HepG2 (cell line): ENCODE data around the gene NHERF2. TPM values are rescaled to one million over a fixed set of nuclear protein-coding genes. Genes with fewer than 3 reads are reported as not detected.
A peak's percentile ranks its signal among the peaks of the same experiment; 100 is the strongest.

Experiments
- ATAC-seq: fragments of 200-7000 bp; cut with Tn5 transposase; 3 replicates; pipeline ENCODE4 v1.9.1; 2020; ENCODE audit warnings: mild to moderate bottlenecking, moderate library complexity
- BruUV-seq: library from RNA; stranded (reverse); fragments of 400-500 nt; replicated peaks from 2 replicates; lab custom pipeline; 2021; lab: Mats Ljungman, UMichigan
- CTCF ChIA-PET: fragments of 300-600 bp; formaldehyde crosslinking; extraction: SDS; loops from one replicate; lab custom pipeline; 2021; ENCODE audit warnings: low total read pairs, inconsistent platforms, low intra/inter-chr PET ratio; lab: Yijun Ruan, JAX
- POLR2A ChIA-PET: fragments of 350-600 bp; sonication (Branson Sonifier 250); formaldehyde crosslinking; loops from one replicate; lab custom pipeline; 2020; ENCODE audit warnings: antibody characterized with exemption, inconsistent platforms; lab: Yijun Ruan, JAX
- DNase-seq: peaks from one replicate; pipeline ENCODE4 v3.0.0-alpha.2; 2015; ENCODE audit warnings: low spot score
- FAIRE-seq: peaks from 3 replicates; lab custom pipeline; 2011; peaks lifted over from hg19 to GRCh38; lab: Jason Lieb, UNC
- H2AFZ ChIP-seq: one replicate; pipeline ENCODE4 v1.6.1; 2011; ENCODE audit warnings: low read length, inconsistent platforms
- H3K27ac ChIP-seq: fragments of 300-600 bp; 3 replicates; pipeline ENCODE4 v1.8.0; 2011; ENCODE audit warnings: mixed run types, mild to moderate bottlenecking, mixed read lengths, low read length, inconsistent platforms; ENCODE audit not compliant: insufficient read depth; ENCODE audit errors: extremely low read length
- H3K27me3 ChIP-seq, 2 experiments: fragments of 200-600 bp in 1 of 2; 2 replicates in 1 of 2; 3 replicates in 1 of 2; pipeline versions ENCODE4 v1.6.0 to v1.8.0; 2011; ENCODE audit warnings: low read length in 2 of 2, mild to moderate bottlenecking in 2 of 2, moderate library complexity in 2 of 2, inconsistent platforms in 1 of 2; ENCODE audit not compliant: insufficient read depth in 2 of 2, control insufficient read depth in 1 of 2
- H3K36me3 ChIP-seq, 2 experiments: fragments of 200-600 bp in 1 of 2; replicated peaks in 1 of 2; 2 replicates in 1 of 2; 3 replicates in 1 of 2; pipeline versions ENCODE4 v1.5.1 to v1.8.0; 2011; ENCODE audit warnings: low read length in 2 of 2, inconsistent platforms in 1 of 2; ENCODE audit not compliant: insufficient read depth in 2 of 2, control insufficient read depth in 1 of 2
- H3K4me1 ChIP-seq: 2 replicates; pipeline ENCODE4 v1.5.1; 2012; ENCODE audit warnings: low read length, inconsistent platforms; ENCODE audit not compliant: insufficient read depth
- H3K4me2 ChIP-seq: 2 replicates; pipeline ENCODE4 v1.6.0; 2011; ENCODE audit warnings: low read depth, low read length, inconsistent platforms
- H3K4me3 ChIP-seq, 3 experiments: fragments of 200-600 bp in 1 of 3; sonication (generic), shearing (Covaris generic) in 1 of 3; replicated peaks in 1 of 3; 2 replicates each; pipeline ENCODE4 v1.5.1; 2011 to 2016; ENCODE audit warnings: low read length in 3 of 3, inconsistent platforms in 2 of 3, low read depth in 2 of 3, mild to moderate bottlenecking in 2 of 3, control low read depth in 1 of 3, mixed read lengths in 1 of 3; ENCODE audit not compliant: insufficient read depth in 1 of 3
- H3K79me2 ChIP-seq: one replicate; pipeline ENCODE4 v1.6.1; 2011; ENCODE audit warnings: low read length, inconsistent platforms; ENCODE audit not compliant: insufficient read depth
- H3K9ac ChIP-seq: 2 replicates; pipeline ENCODE4 v1.6.0; 2011; ENCODE audit warnings: mild to moderate bottlenecking, low read depth, low read length, inconsistent platforms; ENCODE audit not compliant: insufficient read depth
- H3K9me3 ChIP-seq: 2 replicates; pipeline ENCODE4 v1.5.1; 2012; ENCODE audit warnings: mild to moderate bottlenecking, low read length
- H4K20me1 ChIP-seq: 2 replicates; pipeline ENCODE4 v1.6.0; 2011; ENCODE audit warnings: inconsistent platforms, mild to moderate bottlenecking, low read length, moderate library complexity; ENCODE audit not compliant: insufficient read depth
- DNMT1 ChIP-seq: sonication (generic); formaldehyde crosslinking; IDR thresholded peaks from 2 replicates; pipeline ENCODE4 v1.5.1; 2020; ENCODE audit warnings: mild to moderate bottlenecking, missing genetic modification reagents
- MEIS2 ChIP-seq: sonication (generic); formaldehyde crosslinking; IDR thresholded peaks from 2 replicates; pipeline ENCODE4 v1.9.0; 2021; ENCODE audit warnings: mild to moderate bottlenecking, missing genetic modification reagents
- PITX1 ChIP-seq: sonication (generic); formaldehyde crosslinking; IDR thresholded peaks from 2 replicates; pipeline ENCODE4 v1.5.1; 2020; ENCODE audit warnings: mild to moderate bottlenecking, missing genetic modification reagents
- ZBTB20 ChIP-seq: sonication (generic); formaldehyde crosslinking; IDR thresholded peaks from 2 replicates; pipeline ENCODE4 v1.8.1; 2023; ENCODE audit warnings: missing genetic modification reagents, low read depth, mild to moderate bottlenecking, borderline replicate concordance
- ZBTB21 ChIP-seq: sonication (generic); formaldehyde crosslinking; IDR thresholded peaks from 2 replicates; pipeline ENCODE4 v1.4.0; 2020; ENCODE audit warnings: missing genetic modification reagents
- ZMYM4 ChIP-seq: sonication (generic); formaldehyde crosslinking; IDR thresholded peaks from 2 replicates; pipeline ENCODE4 v1.8.1; 2023; ENCODE audit warnings: mild to moderate bottlenecking, missing genetic modification reagents
- ZNF30 ChIP-seq: sonication (generic); formaldehyde crosslinking; IDR thresholded peaks from 2 replicates; pipeline ENCODE4 v1.5.0; 2020; ENCODE audit warnings: mild to moderate bottlenecking, missing genetic modification reagents
- ZNF674 ChIP-seq: sonication (generic); formaldehyde crosslinking; IDR thresholded peaks from 2 replicates; pipeline ENCODE4 v1.5.0; 2020; ENCODE audit warnings: low read depth, mild to moderate bottlenecking, missing genetic modification reagents
- ZNF883 ChIP-seq: sonication (generic); formaldehyde crosslinking; IDR thresholded peaks from 2 replicates; pipeline ENCODE4 v1.5.1; 2020; ENCODE audit warnings: mild to moderate bottlenecking, missing genetic modification reagents; ENCODE audit errors: not compliant biosample characterization
- WGBS: methylation state at CpG from one replicate; pipeline ENCODE4 v1.1.6; 2017; ENCODE audit warnings: low lambda C conversion rate; 5-methylcytosine and 5-hydroxymethylcytosine counted together
- in situ Hi-C: cut with HindIII; loops from 2 replicates; pipeline ENCODE4 v1.10.0; 2017; ENCODE audit warnings: low pct_unique_long_range_greater_than_20kb; ENCODE audit not compliant: extremely low pct_ligation_motif_present
- intact Hi-C: fragments of 100-400 bp; cut with micrococcal nuclease; formaldehyde crosslinking; loops from one replicate; pipeline ENCODE4 v1.10.0; 2022; ENCODE audit not compliant: unreplicated experiment
- polyA plus RNA-seq, 8 experiments: library from polyadenylated mRNA; depleted of rRNA in 3 of 8; stranded (reverse) in 7 of 8; unstranded in 1 of 8; fragments of >200 nt; fragmentation: Illumina TruSeq in 4 of 8; extraction: Trizol in 4 of 8; gene quantifications; 2 replicates each; pipeline versions ENCODE4 v1.2.1 to v1.2.3, GENCODE V29; 2011 to 2016; ENCODE audit warnings: low read depth in 4 of 8, missing spikeins in 1 of 8, mixed read lengths in 1 of 8; ENCODE audit not compliant: insufficient read depth in 1 of 8
- total RNA-seq, 5 experiments: library from RNA; depleted of rRNA; stranded (reverse); fragments of >200 nt; fragmentation: Illumina TruSeq; extraction: Trizol; gene quantifications; 2 replicates each; pipeline ENCODE4 v1.2.3, GENCODE V29; 2016; ENCODE audit warnings: low read depth in 1 of 5

NHERF2 gene
- total and polyA plus RNA-seq, 2 of the 13 experiments (the other 11 are each of a cell fraction or from before 2014, with no cell fraction given), result 23.7 to 39.3 TPM

GRCh38 chr16:2028146-2028545 is 1.4 kb downstream of the NHERF2 start:
- H3K27me3 ChIP-seq, result peaks cover 1 to 9% of the 10 kb centered on the region in 2 experiments; a peak in 2 of 5 replicates
- FAIRE-seq, result no peak

GRCh38 chr16:2028620-2029220 is 2.0 kb downstream of the NHERF2 start:
- H4K20me1 ChIP-seq, result 0 out of 2 replicates have a peak, but pooled peaks cover 7% of the 10 kb centered on the region
- 91% methylated on average over 16 of the region's 18 CpGs for WGBS
- H3K4me3 ChIP-seq, result no peak overlapping the region
- no peak overlapping the region for H2AFZ ChIP-seq
- ATAC-seq (no peak), FAIRE-seq (no peak), DNase-seq (no peak)
- ChIA-PET CTCF (no interaction called here), POLR2A (interaction anchor here (1.8 to 6.2 kb wide), 3 partner anchors 7 to 20 kb away, joined by 6 to 62 read pairs (median 14); no protein-coding TSS in a partner anchor)
- peaks cover 76% of the 10 kb centered on the region for H3K4me1 ChIP-seq
- no peak for TF ChIP-seq MEIS2
- TF ChIP-seq ZMYM4 (CRISPR knock-in tag), result 0 out of 2 replicates have a peak, but pooled peaks have one; percentile 1
- in situ Hi-C loops, result no loop called here
- H3K36me3 ChIP-seq, result no peaks in the 10 kb centered on the region; a peak in 1 of 5 replicates
- intact Hi-C loops, result no loop called here
- H3K79me2 ChIP-seq, result peaks cover 3% of the 10 kb centered on the region
- BruUV-seq, result TSS peak; percentile 37
- H3K9ac ChIP-seq, result 0 out of 2 replicates have a peak overlapping the region, but pooled peaks have one; percentile 54
- no peak overlapping the region for H3K27ac ChIP-seq
- H3K27me3 ChIP-seq, result peaks cover 1 to 9% of the 10 kb centered on the region in 2 experiments; a peak in 2 of 5 replicates
- peak overlapping the region; percentile 89 for H3K4me2 ChIP-seq
- no peaks in the 10 kb centered on the region for H3K9me3 ChIP-seq

More at GRCh38 chr16:2028146-2028545, 1.4 kb downstream of the NHERF2 start:
- no TSS peak for BruUV-seq
- POLR2A ChIA-PET, result interaction anchor here (0.8 to 6.2 kb wide), 5 partner anchors 7 to 125 kb away, joined by 4 to 62 read pairs (median 7); partner anchors contain the start of genes NTHL1 and TSC2
- H3K36me3 ChIP-seq, result no peaks in the 10 kb centered on the region; a peak in 1 of 5 replicates
- no peak overlapping the region for H3K27ac ChIP-seq
- in situ Hi-C loops, result no loop called here
- H2AFZ ChIP-seq, result no peak overlapping the region
- ATAC-seq (no peak), DNase-seq (no peak)
- peak overlapping the region; percentile 89 for H3K4me2 ChIP-seq
- H3K9ac ChIP-seq, result peak overlapping the region; percentile 54
- H3K79me2 ChIP-seq, result peaks cover 3% of the 10 kb centered on the region
- H3K9me3 ChIP-seq, result no peaks in the 10 kb centered on the region
- TF ChIP-seq MEIS2, result no peak
- 0 out of 2 replicates have a peak, but pooled peaks have one; percentile 8 for TF ChIP-seq ZMYM4 (CRISPR knock-in tag)
- TF ChIP-seq ZNF883 (CRISPR knock-in tag), result peak; percentile 28
- no peak for TF ChIP-seq ZNF674 (CRISPR knock-in tag)
- TF ChIP-seq PITX1, result 0 out of 2 replicates have a peak, but pooled peaks have one; percentile 24
- no peak for TF ChIP-seq ZBTB21 (CRISPR knock-in tag)
- no peak for TF ChIP-seq ZBTB20 (CRISPR knock-in tag)
- 0 out of 2 replicates have a peak, but pooled peaks have one; percentile 2 for TF ChIP-seq ZNF30 (CRISPR knock-in tag)
- TF ChIP-seq DNMT1 (CRISPR knock-in tag), result no peak
- TF ChIP-seq, all 625 proteins: peak for 4
- CTCF ChIA-PET, result no interaction called here
- Histone ChIP-seq H4K20me1 (0 out of 2 replicates have a peak, but pooled peaks cover 7% of the 10 kb centered on the region), H3K4me1 (peaks cover 73% of the 10 kb centered on the region), H3K4me3 (peak overlapping the region; percentile 59 to 79 (median 77); a peak in 5 of 6 replicates)
- intact Hi-C loops, result no loop called here
- WGBS, result no CpG with 5 or more reads among the region's 3 CpGs
